ENCODE results near the gene PELI3.
A peak's percentile ranks its signal among the peaks of the same experiment; 100 is the strongest.
"Not testable (repeated sequence)": the region's sequence is repeated elsewhere in the genome, so short reads cannot be mapped to it uniquely, and the experiment has no call there.

The PELI3 gene, protein sequence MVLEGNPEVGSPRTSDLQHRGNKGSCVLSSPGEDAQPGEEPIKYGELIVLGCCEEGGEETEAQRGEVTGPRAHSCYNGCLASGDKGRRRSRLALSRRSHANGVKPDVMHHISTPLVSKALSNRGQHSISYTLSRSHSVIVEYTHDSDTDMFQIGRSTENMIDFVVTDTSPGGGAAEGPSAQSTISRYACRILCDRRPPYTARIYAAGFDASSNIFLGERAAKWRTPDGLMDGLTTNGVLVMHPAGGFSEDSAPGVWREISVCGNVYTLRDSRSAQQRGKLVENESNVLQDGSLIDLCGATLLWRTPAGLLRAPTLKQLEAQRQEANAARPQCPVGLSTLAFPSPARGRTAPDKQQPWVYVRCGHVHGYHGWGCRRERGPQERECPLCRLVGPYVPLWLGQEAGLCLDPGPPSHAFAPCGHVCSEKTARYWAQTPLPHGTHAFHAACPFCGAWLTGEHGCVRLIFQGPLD

DNA sequence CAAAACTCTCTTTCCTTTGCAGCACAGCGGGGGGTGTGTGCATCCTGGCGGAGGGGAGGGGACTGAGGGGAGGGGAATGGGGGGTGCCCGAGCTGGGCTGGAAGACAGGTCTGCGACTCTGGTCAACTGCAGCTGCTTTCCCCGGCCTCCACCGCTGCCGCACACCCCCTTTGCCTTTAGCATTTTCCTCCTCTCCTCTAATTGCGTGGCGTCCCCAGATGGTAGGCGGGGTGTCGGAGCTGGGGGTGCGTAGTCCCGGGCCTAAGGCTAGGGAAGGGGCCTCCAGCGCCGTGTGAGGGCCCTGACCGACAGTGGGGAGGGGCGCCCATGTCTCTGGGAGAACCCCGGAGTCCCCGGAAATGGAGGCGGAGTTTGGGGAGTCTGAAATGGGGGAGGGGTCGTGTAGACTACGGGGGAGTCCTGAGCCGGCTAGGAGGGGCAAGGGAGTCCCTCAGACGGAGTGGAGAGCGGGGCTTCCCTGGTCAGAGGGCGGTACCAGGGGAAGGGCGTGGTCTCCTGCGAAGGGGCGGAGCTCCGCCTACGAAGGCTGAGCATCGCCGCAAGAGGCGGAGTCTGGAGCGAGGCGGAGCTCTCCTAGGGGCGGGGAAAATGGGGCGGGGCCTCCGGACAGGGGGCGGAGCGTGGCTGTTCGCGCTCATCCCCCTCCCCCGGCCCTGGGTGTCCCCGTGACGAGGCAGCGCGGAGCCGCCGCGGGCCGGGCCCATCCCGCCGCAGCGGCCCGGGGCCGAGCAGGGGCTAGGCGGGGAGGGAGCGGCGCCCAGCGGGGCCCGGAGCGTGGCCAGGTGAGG lies at the start of gene PELI3:
TSS of gene PELI3 (plus strand) at position 681 of the 809 bp plus-strand sequence. CDS start 1,224 bp downstream, outside the sequence.
- DNase-seq (ENCODE audit: low read depth, low spot score) = peak; percentile 91

DNA sequence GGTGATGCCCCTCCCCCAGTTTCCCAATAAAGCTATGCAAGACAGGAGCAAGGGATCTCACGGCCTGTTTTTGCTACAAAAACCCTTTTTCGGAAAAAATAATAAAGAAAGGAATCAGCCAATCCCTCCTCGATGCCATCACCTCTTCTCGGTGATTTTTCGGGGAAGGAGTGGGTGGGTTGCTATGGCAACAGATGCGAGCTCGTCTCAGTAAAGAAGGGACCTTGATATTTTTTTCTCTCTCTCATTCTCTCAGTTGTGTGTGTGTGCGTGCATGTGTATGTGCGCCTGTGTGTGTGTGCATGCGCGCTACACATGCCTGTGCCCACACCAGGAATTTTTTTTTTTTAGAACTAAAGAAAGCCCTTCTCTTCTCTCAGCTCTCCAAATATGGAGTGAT lies 49.7 kb upstream of the PELI3 start:
- DNase-seq (ENCODE audit: low read depth, low spot score) = no peak

DNA sequence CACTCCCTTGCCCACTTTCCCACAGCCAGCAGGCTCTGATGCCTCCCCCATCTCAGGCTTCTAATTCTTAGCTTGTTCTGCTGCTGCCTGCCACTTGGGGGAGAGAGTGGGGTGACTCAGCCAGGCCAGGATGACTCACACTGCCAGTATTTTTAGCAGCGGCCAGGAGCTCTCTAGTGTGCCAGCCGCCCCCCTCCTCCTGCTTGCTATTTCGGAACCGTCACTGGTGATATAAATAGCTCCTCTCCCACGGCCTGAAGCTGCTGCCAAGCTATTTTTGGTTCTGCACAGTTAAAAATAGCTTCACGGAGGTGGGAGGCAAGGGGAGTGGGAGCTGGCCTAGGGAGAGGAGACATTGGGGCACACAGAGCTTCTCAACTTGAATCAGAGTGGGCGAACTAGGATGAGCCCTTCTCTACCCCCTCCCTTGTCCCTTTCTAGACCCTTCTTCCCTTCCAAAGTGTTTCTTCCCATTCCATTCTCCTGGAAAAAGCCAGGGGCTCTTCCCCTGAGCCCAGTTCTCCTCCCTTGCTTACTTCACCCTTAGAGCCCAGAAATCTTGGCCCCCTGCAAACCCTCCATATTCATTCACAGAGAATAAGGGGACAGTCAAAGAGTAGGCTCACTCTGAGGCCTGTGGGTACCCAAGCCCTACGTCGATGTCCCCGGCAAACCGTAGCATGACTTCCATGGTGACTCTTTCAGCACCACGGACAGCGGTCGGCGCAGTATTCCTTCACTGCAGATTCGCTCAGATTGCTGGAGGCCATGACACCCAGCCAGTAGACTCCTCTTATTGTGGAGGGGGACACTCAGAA lies 48.3 kb upstream of the PELI3 start:
- peak; percentile 79 for DNase-seq (ENCODE audit: low read depth, low spot score)

DNA sequence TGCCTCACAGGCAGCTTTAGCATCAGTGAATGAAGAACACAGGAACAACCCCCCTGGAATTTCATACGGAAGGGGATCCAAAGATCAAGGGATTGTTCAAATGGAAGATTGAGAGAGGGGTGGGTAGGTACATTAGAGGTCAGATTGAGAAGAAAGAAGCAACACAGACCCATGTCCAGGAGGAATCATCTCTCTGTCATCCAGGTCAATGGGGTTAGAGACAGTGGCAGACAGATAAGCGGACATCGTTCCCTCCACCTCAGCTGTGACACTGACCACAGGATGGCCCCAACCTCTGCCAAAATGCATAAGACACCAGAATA lies 47.8 kb upstream of the PELI3 start:
- DNase-seq (ENCODE audit: low read depth, low spot score) = no peak

DNA sequence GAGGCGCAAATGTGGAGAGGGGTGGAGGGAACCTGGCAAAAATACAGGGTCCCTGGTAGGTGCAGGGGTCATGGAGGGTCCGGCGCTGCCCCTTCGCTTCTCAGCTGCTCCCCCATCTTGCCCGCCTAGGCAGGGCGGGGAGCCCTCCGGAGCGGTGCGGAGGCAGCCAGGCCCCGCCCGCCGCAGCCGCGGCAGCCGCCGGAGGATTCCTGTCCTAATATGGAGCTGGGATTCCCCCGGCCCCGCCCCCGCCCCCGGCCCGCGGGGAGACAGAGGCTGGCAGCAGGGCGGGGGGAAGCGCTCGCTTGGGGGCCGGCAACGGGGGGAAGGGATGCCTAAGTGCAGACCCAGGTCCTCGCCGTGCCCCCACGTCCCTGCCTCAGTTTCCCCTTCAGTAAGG lies 46.9 kb upstream of the PELI3 start:
- peak; percentile 42 for DNase-seq (ENCODE audit: low read depth, low spot score)

DNA sequence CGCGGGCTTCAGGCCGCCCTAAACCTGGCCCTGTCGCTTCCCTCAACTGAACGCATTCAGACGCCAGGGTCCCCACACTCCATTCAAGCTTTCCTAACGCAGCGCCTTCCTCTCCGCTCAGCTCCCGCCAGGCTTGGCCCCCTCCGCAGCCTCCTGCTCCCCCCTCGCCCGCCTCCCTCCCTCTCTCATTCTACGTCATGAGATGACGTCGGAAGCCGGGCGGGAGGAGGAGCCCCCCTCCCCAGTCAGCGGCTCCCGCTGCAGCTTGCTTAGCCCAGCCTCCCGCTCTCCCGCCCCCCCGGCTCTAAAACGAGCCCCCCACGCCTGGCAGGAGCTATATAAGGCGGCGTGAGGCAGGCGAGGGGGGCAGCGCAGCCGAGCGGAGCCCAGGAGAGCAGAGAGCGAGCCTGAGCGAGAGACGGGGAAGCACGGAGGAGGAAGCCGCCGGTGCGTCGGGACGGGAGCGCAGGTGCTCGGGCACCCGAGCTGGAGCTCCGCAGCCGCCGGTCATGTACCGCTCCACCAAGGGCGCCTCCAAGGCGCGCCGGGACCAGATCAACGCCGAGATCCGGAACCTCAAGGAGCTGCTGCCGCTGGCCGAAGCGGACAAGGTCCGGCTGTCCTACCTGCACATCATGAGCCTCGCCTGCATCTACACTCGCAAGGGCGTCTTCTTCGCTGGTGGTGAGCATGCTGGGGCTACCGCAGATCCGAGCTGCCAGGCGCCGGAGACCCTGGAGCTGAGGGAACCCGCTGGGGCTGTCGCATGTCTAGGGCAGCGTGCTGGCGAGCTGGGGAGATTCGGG lies 45.8 kb upstream of the PELI3 start, which contains the start of gene NPAS4:
TSS of gene NPAS4 (plus strand) at position 365 of the 806 bp plus-strand sequence. CDS start at position 510, 145 bp downstream.
- no peak for DNase-seq (ENCODE audit: low read depth, low spot score)

DNA sequence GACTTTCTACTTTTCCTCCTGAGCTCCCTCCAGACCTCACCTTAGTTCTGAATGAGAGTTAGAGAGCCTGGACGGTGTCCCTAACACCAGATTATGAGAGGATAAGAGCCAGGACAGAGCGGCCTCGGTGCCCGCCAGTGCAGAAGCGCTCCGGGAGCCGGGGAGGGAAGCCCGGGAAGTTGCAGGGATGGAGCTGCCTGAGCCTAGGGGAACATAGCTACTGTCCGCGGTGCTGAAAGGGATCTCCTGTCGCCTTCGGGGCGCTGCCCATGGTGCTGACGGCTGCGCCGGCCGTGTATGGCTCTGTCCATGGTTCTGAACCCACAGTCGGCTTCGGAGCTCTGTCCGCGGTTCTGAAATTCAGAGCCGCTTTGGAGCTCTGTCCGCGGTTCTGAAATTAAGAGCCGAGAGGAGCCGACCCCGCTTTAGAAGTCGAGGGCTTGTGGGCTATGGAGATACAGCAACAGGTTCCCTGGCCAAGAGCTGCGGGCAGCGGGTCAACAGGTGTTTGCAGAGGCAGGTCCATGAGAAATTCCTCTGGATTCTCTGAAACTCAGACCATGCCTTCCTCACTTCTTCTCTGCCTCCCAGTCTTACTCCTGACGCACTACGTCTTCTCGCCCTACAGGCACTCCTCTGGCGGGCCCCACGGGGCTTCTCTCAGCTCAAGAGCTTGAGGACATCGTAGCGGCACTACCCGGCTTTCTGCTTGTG lies 45.1 kb upstream of the PELI3 start:
- DNase-seq (ENCODE audit: low read depth, low spot score) = peak; percentile 97

DNA sequence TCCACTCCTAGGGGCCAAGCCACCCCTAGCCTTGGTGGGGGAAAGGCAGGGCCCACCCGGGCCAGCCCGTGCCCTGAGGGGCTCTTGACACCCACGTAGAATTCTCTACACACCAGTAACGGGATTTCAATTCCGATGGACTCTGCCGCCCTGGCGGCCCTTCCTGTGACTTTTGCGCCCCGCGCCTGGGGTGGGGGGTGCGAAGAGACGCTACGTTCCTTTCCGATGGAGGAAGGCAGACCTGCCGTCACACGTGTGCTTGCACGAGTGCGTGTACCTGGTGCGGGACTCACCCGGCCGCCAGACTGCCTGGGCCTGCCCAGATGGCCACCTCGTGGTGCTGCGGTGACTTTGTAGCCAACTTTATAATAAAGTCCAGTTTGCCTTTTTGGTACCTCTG lies 40.4 kb upstream of the PELI3 start:
- DNase-seq (ENCODE audit: low read depth, low spot score) = no peak

DNA sequence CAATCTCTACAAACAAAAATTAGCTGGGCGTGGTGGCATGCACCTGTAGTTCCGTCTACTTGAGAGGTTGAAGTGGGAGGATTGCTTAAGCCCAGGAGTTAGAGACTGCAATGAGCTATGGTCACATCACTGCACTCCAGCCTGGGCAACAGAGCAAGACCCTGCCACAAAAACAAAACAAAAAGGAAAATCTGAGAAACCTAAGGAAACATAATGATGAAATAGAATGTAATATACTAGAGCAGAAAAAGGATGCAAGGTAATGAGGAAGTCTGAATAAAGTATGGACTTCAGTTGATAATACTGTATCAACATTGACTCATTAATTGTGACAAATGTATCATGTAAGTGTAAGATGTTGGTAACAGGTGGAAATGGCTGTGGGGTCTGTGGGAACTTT lies 37.8 kb upstream of the PELI3 start:
- no peak for DNase-seq (ENCODE audit: low read depth, low spot score)

DNA sequence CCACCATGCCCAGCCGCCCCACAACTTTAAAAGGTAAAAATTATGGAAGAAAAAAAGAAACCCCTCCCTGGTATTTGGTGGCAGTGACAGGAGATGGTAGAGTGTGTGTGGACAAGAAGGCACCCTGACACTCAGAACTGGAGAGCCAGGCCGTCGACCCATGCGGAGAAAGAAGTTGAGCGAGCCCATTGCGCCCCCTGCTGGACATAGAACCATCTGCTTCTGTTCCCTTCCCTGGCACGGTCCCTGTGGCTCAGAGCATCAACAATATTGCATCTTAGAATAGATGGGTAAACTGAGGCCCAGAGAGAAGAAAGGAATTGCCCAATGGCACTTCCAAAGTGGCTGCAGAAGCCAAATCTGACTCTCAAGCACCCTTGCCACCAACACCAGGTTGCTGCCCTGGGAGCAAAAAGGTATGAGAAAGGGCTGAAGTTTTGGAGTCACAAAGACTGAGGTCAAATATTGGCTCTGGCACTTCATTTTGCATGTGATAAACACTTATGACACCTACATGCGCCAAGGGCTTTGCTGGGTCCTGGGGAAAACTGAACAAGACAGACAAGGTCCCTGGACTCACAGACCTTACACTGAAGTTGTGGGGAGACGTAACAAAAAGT lies 36.6 kb upstream of the PELI3 start:
- peak; percentile 82 for DNase-seq (ENCODE audit: low read depth, low spot score)

DNA sequence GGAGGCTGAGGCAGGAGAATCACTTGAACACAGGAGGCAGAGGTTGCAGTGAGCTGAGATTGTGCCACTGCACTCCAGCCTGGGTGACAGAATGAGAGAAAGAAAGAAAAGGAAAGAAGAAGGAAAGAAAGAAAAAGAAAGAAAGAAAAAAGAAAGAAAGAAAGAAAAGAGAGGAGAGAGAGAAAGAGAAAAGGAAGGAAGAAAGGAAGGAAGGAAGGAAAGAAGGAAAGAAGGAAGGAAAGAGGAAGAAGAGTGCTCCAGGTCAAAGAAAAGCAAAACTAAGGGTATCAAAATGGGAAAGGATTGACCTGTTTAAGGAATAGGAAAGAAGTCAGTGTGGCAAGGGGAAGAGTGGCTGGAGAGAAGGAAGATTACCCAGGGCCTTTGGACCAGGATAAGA lies 35.4 kb upstream of the PELI3 start:
- not testable (repeated sequence) for DNase-seq (ENCODE audit: low read depth, low spot score)

DNA sequence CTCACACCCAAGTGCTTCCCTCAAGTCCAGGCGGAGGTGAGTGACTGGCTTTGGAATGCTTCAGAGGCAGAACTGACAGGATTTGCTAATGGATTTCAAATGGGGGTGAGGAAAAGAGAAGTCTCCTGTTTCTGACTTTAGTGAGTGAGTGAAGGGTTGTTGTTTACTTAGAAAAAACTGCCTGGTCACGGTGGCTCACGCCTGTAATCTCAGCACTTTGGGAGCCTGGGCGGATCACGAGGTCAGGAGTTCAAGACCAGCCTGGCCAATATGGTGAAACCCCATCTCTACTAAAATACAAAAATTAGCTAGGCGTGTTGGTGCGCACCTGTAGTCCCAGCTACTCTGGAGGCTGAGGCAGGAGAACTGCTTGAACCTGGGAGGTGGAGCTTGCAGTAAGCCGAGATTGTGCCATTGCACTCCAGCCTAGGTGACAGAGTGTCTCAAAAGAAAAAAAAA lies 34.8 kb upstream of the PELI3 start:
- DNase-seq (ENCODE audit: low read depth, low spot score) = not testable (repeated sequence)

DNA sequence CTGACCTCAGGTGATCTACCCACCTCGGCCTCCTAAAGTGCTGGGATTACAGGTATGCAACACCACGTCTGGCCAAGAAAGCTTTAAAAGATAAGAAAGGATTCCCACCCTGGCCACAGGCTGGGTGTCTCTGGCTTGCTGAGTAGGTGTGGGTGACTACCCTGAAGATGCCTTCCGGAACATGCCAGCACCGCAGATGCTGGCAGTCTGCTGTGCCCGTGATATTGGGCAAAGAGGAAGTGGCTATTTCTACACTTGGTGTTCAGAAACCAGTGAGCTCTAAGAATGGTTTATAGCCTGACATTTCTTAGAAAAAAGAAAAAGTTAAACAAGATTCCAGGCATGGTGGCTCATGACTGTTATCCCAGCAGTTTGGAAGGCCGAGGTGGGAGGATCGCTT lies 34.1 kb upstream of the PELI3 start:
- DNase-seq (ENCODE audit: low read depth, low spot score) = no peak

DNA sequence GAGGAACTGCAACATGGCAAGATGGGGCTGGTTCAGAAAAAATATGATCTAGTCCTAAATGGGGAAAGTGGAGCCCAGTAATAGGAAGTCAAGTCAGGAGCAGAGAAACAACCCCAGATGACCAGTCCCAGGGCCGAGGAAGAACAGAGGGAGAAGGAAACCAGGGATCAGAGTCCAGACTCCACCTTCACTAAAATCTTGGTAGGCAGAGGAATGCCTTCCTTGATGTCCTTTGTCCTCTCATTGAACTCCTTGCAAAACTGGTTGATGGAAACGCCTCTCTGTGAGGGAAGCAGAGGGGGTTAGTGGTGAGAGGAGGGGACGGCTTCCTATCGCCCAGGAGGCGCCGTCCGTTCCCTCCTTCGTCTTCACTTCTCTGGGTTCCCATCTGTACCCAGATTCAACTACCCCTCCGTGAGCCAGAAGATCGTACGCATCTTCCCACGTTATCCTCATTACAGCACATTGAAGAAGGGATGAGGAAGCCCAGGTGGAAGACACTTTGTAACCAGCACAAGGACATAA lies 28.7 kb upstream of the PELI3 start:
- DNase-seq (ENCODE audit: low read depth, low spot score) = no peak

DNA sequence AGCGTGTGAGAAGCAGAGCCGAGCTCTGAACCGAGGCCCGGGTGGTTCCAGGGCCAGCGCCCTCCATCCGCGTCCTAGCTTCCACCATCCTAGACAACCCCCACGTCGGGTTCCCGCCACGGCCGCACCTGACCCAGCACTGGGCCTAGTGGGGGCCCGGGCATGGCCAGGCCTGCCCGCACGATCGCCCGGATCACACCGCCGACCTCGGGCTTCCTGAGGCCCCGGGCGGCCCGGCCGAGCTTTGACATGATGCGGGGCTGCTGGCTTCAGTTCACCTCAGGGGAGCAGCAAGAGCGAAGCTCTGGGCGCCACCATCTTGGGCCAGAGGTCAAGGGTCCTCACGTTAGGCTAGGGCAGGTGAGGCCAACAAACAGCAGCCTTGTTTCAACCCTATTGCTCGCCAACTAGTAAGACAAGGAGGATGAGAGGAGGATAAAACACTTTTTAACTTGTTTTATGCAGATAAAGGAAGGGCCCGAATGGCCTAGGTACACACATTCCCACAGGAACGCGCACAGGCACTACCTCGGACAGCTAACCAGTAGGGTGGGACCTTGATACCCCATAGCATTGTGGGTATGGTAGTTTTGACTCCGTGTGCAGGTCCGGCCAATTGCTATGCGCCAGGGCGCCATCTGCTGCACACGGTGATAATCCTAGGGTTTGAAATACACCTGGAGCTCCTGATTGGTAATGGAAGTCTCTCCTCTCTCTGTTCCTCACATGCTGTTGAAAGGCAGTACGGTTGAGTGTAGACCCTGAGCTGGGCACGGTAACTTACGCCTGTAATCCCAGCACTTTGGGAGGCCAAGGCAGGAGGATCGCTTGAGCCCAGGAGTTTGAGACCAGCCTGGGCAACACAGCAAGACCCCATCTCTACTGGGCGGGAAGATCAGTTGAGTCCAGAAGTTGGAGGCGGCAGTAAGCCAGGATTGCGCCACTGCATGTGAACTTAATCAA lies 27.9 kb upstream of the PELI3 start, which contains the start of gene MRPL11:
TSS of gene MRPL11 (minus strand) at position 345 of the 963 bp plus-strand sequence. CDS start at position 251, 94 bp downstream.
- DNase-seq (ENCODE audit: low read depth, low spot score) = peak; percentile 96

DNA sequence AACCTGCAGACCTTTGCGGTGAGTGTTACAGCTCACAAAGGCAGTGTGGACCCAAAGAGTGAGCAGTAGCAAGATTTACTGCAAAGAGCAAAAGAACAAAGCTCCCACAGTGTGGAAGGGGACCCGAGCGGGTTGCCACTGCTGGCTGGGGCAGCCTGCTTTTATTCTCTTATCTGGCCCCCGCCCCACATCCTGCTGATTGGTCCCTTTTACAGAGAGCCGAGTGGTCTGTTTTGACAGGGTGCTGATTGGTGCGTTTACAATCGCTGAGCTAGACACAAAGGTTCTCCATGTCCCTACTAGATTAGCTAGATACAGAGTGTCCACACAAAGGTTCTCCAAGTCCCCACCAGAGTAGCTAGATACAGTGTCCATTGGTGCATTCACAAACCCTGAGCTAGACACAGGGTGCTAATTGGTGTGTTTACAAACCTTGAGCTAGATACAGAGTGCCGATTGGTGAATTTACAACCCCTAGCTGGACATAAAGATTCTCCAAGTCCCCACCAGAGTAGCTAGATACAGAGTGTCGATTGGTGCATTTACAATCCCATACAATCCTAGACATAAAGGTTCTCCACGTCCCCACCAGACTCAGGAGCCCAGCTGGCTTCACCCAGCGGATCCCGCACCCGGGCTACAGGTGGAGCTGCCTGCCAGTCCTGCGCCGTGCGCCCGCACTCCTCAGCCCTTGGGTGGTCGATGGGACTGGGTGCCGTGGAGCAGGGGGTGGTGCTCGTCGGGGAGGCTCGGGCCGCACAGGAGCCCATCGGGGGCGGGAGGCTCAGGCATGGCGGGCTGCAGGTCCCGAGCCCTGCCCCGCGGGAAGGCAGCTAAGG lies 26.4 kb upstream of the PELI3 start:
- not testable (repeated sequence) for DNase-seq (ENCODE audit: low read depth, low spot score)

DNA sequence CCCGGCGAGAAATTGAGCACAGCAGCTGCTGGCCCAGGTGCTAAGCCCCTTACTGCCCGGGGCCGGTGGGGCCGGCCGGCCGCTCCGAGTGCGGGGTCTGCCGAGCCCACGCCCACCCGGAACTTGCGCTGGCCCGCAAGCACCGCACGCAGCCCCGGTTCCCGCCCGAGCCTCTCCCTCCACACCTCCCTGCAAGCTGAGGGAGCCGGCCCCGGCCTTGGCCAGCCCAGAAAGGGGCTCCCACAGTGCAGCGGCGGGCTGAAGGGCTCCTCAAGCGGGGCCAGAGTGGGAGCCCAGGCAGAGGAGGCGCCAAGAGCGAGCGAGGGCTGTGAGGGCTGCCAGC lies 25.8 kb upstream of the PELI3 start:
- not testable (repeated sequence) for DNase-seq (ENCODE audit: low read depth, low spot score)

All from ELF-1 (cell line).